ENCODE results near the gene PNMA6E.
A peak's percentile ranks its signal among the peaks of the same experiment; 100 is the strongest.

Gene PNMA6E

DNA sequence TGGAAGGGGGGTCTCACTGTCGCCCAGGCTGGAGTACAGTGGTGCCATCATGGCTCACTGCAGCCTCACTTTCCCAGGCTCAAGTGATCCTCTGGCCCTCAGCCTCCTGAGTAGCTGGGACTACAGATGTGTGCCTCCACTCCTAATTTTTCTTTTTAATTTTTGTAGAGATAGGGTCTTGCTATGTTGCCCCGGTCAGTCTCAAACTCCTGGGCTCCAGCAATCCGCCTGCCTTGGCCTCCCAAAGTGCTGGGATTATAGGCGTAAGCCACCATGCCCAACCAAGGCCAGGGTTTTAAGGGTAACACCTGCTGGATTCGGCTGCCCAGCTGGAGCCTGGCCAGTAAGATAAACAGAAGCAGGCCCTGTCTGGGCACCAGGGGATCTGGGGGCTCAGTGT, 41.3 kb upstream of the PNMA6E start:
- DNase-seq (ENCODE audit: low read depth), result no peak
- TF ChIP-seq, protein P1, sequence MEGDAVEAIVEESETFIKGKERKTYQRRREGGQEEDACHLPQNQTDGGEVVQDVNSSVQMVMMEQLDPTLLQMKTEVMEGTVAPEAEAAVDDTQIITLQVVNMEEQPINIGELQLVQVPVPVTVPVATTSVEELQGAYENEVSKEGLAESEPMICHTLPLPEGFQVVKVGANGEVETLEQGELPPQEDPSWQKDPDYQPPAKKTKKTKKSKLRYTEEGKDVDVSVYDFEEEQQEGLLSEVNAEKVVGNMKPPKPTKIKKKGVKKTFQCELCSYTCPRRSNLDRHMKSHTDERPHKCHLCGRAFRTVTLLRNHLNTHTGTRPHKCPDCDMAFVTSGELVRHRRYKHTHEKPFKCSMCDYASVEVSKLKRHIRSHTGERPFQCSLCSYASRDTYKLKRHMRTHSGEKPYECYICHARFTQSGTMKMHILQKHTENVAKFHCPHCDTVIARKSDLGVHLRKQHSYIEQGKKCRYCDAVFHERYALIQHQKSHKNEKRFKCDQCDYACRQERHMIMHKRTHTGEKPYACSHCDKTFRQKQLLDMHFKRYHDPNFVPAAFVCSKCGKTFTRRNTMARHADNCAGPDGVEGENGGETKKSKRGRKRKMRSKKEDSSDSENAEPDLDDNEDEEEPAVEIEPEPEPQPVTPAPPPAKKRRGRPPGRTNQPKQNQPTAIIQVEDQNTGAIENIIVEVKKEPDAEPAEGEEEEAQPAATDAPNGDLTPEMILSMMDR (conservative IDR thresholded peaks at IDR 0.05; ENCODE audit: low read depth, low read length), result no peak
- no peak overlapping the region for H3K4me3 ChIP-seq (ENCODE audit: low read depth, low read length)

- TF ChIP-seq, protein P1 (conservative IDR thresholded peaks at IDR 0.05; ENCODE audit: low read depth, low read length), result no peak
- no peak for DNase-seq (ENCODE audit: low read depth)
Measured at GRCh38 chrX:153441981-153442380, 40.8 kb upstream of the PNMA6E start.

DNA sequence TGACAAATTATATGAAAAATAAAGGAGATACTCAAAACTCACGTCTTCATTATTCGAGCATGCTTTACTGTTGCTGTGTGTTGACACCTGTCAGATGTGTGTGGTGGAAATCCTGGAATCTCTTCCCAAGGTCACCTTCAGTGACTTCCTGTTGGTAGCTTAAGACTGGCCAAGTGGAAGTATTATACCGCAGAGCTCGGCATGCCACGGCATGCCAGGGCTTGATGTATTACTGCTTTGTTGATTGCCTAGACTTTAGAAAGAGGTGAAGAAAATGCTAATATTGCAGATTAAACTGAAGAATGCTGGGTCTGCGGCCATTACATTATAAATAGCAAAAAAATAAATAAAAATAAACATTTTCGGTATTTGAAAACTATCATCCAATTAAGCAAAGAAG, 40.1 kb upstream of the PNMA6E start:
- TF ChIP-seq, protein P1 (conservative IDR thresholded peaks at IDR 0.05; ENCODE audit: low read depth, low read length), result no peak
- H3K4me3 ChIP-seq (ENCODE audit: low read depth, low read length), result no peak overlapping the region

More at GRCh38 chrX:153441981-153442380, 40.8 kb upstream of the PNMA6E start:
- H3K4me3 ChIP-seq (ENCODE audit: low read depth, low read length), result no peak overlapping the region

DNA sequence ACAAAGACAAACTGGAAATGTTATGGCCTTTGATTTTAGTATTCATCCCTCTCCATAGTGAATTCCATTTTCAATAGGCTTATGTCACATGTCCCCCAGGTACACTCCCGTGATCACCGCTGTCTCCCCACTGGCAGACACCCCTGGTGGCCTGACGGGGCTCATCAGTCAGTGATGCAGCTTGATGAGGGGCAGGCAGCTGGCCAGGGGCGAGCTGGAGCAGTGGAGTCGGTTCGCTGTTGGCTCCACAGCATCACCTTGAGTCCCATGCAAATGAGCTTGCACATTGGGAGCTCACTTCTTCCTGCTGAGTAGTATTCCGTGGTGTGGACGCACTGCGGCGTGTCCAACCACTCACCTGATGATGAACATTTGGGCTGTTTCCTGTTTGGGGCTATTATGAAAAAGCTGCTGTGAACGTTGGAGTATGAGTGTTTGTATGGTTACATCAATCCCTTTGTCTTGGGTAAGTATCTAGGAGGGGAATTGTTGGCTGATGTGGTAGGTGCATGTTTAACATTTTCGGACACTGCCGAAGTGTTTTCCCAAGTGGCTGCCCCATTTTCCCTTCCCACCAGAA, 39.5 kb upstream of the PNMA6E start:
- H3K4me3 ChIP-seq (ENCODE audit: low read depth, low read length), result no peak overlapping the region
- TF ChIP-seq, protein P1 (conservative IDR thresholded peaks at IDR 0.05; ENCODE audit: low read depth, low read length), result no peak
- DNase-seq (ENCODE audit: low read depth), result no peak

More for the DNA sequence above, 40.1 kb upstream of the PNMA6E start:
- DNase-seq (ENCODE audit: low read depth), result no peak

DNA sequence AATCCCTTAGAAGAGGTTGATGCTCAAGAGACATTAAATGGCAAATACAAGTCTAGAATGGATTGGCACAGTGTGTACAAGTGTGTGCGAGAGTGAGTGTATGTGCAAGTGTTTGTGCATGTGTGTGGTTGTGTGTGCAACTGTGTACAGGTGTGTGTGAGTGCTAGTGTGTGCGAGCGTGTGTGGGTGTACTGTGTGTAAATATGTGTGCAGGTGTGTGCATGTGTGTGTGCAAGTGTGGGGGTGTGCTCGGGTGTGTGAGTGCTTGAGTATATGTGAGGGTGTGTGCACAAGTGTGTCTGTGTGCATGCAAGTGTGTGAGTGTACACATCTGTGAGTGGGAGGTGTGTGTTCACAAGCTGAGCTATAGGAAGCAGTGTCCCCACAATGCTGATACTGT, 38.8 kb upstream of the PNMA6E start:
- TF ChIP-seq, protein P1 (conservative IDR thresholded peaks at IDR 0.05; ENCODE audit: low read depth, low read length), result no peak
- H3K4me3 ChIP-seq (ENCODE audit: low read depth, low read length), result no peak overlapping the region
- no peak for DNase-seq (ENCODE audit: low read depth)

DNA sequence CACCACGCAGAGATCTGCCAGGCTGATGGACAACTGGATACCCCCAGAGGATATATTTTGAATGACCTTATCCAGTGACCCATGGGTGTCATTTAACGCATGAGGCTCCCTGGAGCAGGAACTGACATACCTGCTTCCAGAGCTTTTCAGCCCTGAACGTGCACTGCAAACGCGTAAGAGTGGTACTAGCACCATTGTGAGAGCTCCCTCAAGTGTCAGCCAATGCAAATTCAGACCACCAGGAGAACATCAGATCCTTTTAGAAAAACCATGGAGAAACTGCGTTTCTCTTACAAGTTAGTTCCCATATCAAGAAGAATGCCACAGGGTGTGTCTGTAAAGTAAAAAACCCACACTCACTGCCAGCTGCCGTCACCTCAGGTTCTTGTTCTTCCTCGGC, 37.4 kb upstream of the PNMA6E start:
- TF ChIP-seq, protein P1 (conservative IDR thresholded peaks at IDR 0.05; ENCODE audit: low read depth, low read length), result peak; percentile 64
- peak; percentile 61 for DNase-seq (ENCODE audit: low read depth)
- no peak overlapping the region for H3K4me3 ChIP-seq (ENCODE audit: low read depth, low read length)

- TF ChIP-seq, protein P1 (conservative IDR thresholded peaks at IDR 0.05; ENCODE audit: low read depth, low read length), result no peak
- no peak for DNase-seq (ENCODE audit: low read depth)
Measured at GRCh38 chrX:153435845-153436244, 34.7 kb upstream of the PNMA6E start.

More at GRCh38 chrX:153435845-153436244, 34.7 kb upstream of the PNMA6E start:
- no peak overlapping the region for H3K4me3 ChIP-seq (ENCODE audit: low read depth, low read length)

Measured in choroid plexus epithelial cell (primary cell).